ENCODE measurements around the gene VAMP2. TPM values are rescaled to one million over a fixed set of nuclear protein-coding genes. Genes with fewer than 3 reads are reported as not detected.

VAMP2 gene
- total and polyA plus RNA-seq, 2 donors (not counting 1 experiment from before 2014, with no cell fraction given), result 162 to 209 TPM

DNA sequence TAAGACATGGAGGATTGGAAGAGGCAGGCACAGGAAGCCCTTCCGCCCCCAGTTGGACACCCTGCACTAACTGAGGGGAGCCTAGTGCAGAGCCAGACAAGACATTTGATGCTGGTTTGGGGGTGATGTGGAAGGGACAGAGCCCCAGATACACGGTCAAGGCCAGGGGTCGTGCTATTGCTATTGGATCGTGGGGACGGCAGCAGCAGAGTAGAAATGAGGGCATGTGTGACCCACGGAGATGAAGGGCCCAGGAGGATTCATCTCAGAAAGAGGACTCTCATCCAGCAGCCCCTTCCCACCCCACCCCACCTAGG, 2.0 kb upstream of the VAMP2 start:
- Histone ChIP-seq H2AFZ (ENCODE audit: insufficient read depth, low read depth, low read length, poor library complexity, severe bottlenecking) (peak overlapping the region; percentile 96), H3K4me3 (ENCODE audit: control extremely low read depth in 1 of 5, extremely low read depth in 1 of 5, insufficient read depth in 1 of 5, low read depth in 2 of 5, low read length in 4 of 5) (no peak overlapping the region), H3K27ac (ENCODE audit: low read length in 2 of 2) (peak overlapping the region; percentile 33 to 99), H3K9ac (ENCODE audit: low read length) (no peak overlapping the region), H3K79me2 (ENCODE audit: control insufficient read depth, insufficient read depth, low read length) (peaks cover 25% of the 10 kb centered on the region), H3K9me3 (ENCODE audit: control extremely low read depth in 1 of 3, control insufficient read depth in 2 of 3, insufficient read depth in 1 of 3, low read length in 2 of 3) (no peaks in the 10 kb centered on the region), H3K27me3 (replicated peaks in 1 of 4; ENCODE audit: control extremely low read depth in 1 of 4, control insufficient read depth in 3 of 4, insufficient read depth in 4 of 4, low read length in 3 of 4) (no peaks in the 10 kb centered on the region), H3K4me2 (replicated peaks; ENCODE audit: low read depth, low read length, poor library complexity, severe bottlenecking) (peak overlapping the region; percentile 99), H3K36me3 (replicated peaks in 1 of 2; ENCODE audit: control extremely low read depth in 1 of 2, control insufficient read depth in 1 of 2, extremely low read depth in 1 of 2, insufficient read depth in 2 of 2, low read length in 1 of 2) (peaks cover 0 to 20% of the 10 kb centered on the region in 2 experiments), H4K20me1 (ENCODE audit: control insufficient read depth, insufficient read depth, low read length, poor library complexity, severe bottlenecking) (peaks cover 4% of the 10 kb centered on the region), H3K4me1 (ENCODE audit: control insufficient read depth in 2 of 2, insufficient read depth in 2 of 2, low read length in 2 of 2) (peaks cover 32 to 43% of the 10 kb centered on the region in 2 donors)
- ATAC-seq (ENCODE audit: low read depth) (no peak), DNase-seq (no peak)
- Mint-ChIP-seq H3K27me3 (no peaks in the 10 kb centered on the region), H3K9me3 (ENCODE audit: insufficient read depth) (no peaks in the 10 kb centered on the region), H3K27ac (peak overlapping the region; percentile 99), H3K4me1 (peaks cover 36% of the 10 kb centered on the region), H3K4me3 (no peak overlapping the region)
- TF ChIP-seq, protein P1, sequence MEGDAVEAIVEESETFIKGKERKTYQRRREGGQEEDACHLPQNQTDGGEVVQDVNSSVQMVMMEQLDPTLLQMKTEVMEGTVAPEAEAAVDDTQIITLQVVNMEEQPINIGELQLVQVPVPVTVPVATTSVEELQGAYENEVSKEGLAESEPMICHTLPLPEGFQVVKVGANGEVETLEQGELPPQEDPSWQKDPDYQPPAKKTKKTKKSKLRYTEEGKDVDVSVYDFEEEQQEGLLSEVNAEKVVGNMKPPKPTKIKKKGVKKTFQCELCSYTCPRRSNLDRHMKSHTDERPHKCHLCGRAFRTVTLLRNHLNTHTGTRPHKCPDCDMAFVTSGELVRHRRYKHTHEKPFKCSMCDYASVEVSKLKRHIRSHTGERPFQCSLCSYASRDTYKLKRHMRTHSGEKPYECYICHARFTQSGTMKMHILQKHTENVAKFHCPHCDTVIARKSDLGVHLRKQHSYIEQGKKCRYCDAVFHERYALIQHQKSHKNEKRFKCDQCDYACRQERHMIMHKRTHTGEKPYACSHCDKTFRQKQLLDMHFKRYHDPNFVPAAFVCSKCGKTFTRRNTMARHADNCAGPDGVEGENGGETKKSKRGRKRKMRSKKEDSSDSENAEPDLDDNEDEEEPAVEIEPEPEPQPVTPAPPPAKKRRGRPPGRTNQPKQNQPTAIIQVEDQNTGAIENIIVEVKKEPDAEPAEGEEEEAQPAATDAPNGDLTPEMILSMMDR (IDR thresholded peaks at IDR 0.05), result no peak
- no peak for TF ChIP-seq EZH2 (IDR thresholded peaks at IDR 0.05; ENCODE audit: borderline replicate concordance, insufficient read depth, low read depth, low read length, poor library complexity, severe bottlenecking)
- ChIA-PET CTCF (interaction anchor here (0.8 to 1.4 kb wide), 4 partner anchors 8 to 57 kb away, joined by 3 to 5 read pairs (median 3); no protein-coding TSS in a partner anchor), POLR2A (interaction anchor here (1.0 to 1.9 kb wide), 6 partner anchors 9 to 83 kb away, joined by 3 to 14 read pairs (median 6); partner anchors contain the start of genes BORCS6 and CTC1)
- 100% methylated on average over 4 of the region's 6 CpGs for WGBS (ENCODE audit: insufficient coverage)
- intact Hi-C loops (cut with micrococcal nuclease), result no loop called here

DNA sequence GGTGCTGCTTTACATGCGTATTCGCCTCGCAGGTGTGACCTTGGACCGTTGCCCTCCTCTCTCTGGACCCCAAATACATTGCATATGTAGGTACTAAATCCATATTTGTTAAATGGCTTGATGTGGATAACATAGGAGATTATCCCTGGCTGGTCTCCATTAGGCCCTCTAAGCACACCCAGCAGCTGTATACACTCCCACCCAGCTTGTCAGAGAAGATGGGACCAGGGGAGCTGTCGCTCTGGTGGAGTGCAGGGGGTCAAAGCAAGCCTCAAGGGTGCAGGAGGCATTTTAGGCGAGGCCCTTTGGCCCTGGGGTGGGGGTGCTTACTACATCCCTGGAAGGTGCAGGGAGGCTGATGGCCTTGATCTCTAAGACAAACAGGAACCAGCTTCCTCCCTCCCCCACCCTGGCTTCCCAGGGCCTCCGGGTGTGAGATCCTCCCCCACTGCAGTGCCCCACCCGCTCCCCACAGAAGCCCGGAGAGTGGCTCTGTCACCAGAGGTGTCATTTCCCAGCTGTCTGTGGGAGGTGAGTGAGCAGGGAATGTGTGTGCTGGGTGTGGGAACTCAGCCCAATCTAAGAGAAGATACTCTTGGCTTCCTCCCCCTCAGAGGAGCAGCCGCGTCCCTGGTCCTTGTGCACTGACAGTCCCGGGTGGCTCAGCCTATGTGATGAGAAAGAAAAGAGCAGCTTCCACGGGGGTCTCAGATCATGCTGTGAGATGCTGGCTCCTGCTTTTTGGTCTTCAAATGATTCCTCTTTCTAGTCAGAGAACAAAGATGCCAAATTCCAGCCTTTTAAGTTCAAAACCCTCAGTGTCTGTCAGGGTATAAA, 1.4 kb upstream of the VAMP2 start:
- ChIA-PET POLR2A (interaction anchor here (0.6 to 1.9 kb wide), 7 partner anchors 9 to 83 kb away, joined by 3 to 14 read pairs (median 5); partner anchors contain the start of genes BORCS6 and CTC1), CTCF (interaction anchor here (0.6 to 1.4 kb wide), 6 partner anchors 8 to 87 kb away, joined by 3 to 5 read pairs (median 4); no protein-coding TSS in a partner anchor)
- H3K9ac ChIP-seq (ENCODE audit: low read length), result no peak overlapping the region
- DNase-seq (peak; percentile 60), ATAC-seq (ENCODE audit: low read depth) (no peak)
- H3K27me3 ChIP-seq (replicated peaks in 1 of 4; ENCODE audit: control extremely low read depth in 1 of 4, control insufficient read depth in 3 of 4, insufficient read depth in 4 of 4, low read length in 3 of 4), result no peaks in the 10 kb centered on the region
- Mint-ChIP-seq H3K4me3 (peak overlapping the region; percentile 93), H3K27ac (peak overlapping the region; percentile 99), H3K9me3 (ENCODE audit: insufficient read depth) (no peaks in the 10 kb centered on the region), H3K27me3 (no peaks in the 10 kb centered on the region), H3K4me1 (peaks cover 39% of the 10 kb centered on the region)
- peak overlapping the region; percentile 96 for H2AFZ ChIP-seq (ENCODE audit: insufficient read depth, low read depth, low read length, poor library complexity, severe bottlenecking)
- WGBS (ENCODE audit: insufficient coverage), result 21% methylated on average over 4 of the region's 13 CpGs
- H3K36me3 ChIP-seq (replicated peaks in 1 of 2; ENCODE audit: control extremely low read depth in 1 of 2, control insufficient read depth in 1 of 2, extremely low read depth in 1 of 2, insufficient read depth in 2 of 2, low read length in 1 of 2), result peaks cover 0 to 25% of the 10 kb centered on the region in 2 experiments
- intact Hi-C loops (cut with micrococcal nuclease), result loop anchor here (1.0 kb wide), 1 partner anchor 9 kb away; no protein-coding TSS in a partner anchor
- H3K27ac ChIP-seq (ENCODE audit: low read length in 2 of 2), result peak overlapping the region; percentile 94 to 99
- peaks cover 32 to 49% of the 10 kb centered on the region in 2 donors for H3K4me1 ChIP-seq (ENCODE audit: control insufficient read depth in 2 of 2, insufficient read depth in 2 of 2, low read length in 2 of 2)
- H3K9me3 ChIP-seq (ENCODE audit: control extremely low read depth in 1 of 3, control insufficient read depth in 2 of 3, insufficient read depth in 1 of 3, low read length in 2 of 3), result no peaks in the 10 kb centered on the region
- peak overlapping the region; percentile 99 for H3K4me2 ChIP-seq (replicated peaks; ENCODE audit: low read depth, low read length, poor library complexity, severe bottlenecking)
- no peak for TF ChIP-seq EZH2 (IDR thresholded peaks at IDR 0.05; ENCODE audit: borderline replicate concordance, insufficient read depth, low read depth, low read length, poor library complexity, severe bottlenecking)
- TF ChIP-seq, protein P1 (IDR thresholded peaks at IDR 0.05), result no peak
- H4K20me1 ChIP-seq (ENCODE audit: control insufficient read depth, insufficient read depth, low read length, poor library complexity, severe bottlenecking), result peaks cover 4% of the 10 kb centered on the region
- no peak overlapping the region for H3K4me3 ChIP-seq (ENCODE audit: control extremely low read depth in 1 of 5, extremely low read depth in 1 of 5, insufficient read depth in 1 of 5, low read depth in 2 of 5, low read length in 4 of 5)
- H3K79me2 ChIP-seq (ENCODE audit: control insufficient read depth, insufficient read depth, low read length), result peaks cover 25% of the 10 kb centered on the region

All from B cell (primary cell).